ENCODE results near the gene PAX6.
"Not testable (repeated sequence)": the region's sequence is repeated elsewhere in the genome, so short reads cannot be mapped to it uniquely, and the experiment has no call there.

Gene PAX6

GRCh38 chr11:31763296-31763695 lies 47.8 kb downstream of the PAX6 start:
- DNase-seq, result no peak

GRCh38 chr11:31761636-31762035 lies 49.5 kb downstream of the PAX6 start:
- DNase-seq, result no peak

- DNase-seq, result no peak
Measured at GRCh38 chr11:31757260-31757835, 53.8 kb downstream of the PAX6 start.

- DNase-seq, result no peak
Measured at GRCh38 chr11:31747581-31747980, 63.5 kb downstream of the PAX6 start.

- DNase-seq, result not testable (repeated sequence)
Measured at GRCh38 chr11:31740731-31741368, 70.3 kb downstream of the PAX6 start.

- no peak for DNase-seq
Measured at GRCh38 chr11:31740131-31740530, 71.0 kb downstream of the PAX6 start.

Data from stimulated activated CD4-positive, alpha-beta T cell treated with anti-CD3 and anti-CD28 coated beads, Interleukin-4, amount 100 ng/mL, for 1 hour (primary cell).